ENCODE measurements around the gene SFN.
"Not testable (repeated sequence)": the region's sequence is repeated elsewhere in the genome, so short reads cannot be mapped to it uniquely, and the experiment has no call there.

SFN gene

DNA sequence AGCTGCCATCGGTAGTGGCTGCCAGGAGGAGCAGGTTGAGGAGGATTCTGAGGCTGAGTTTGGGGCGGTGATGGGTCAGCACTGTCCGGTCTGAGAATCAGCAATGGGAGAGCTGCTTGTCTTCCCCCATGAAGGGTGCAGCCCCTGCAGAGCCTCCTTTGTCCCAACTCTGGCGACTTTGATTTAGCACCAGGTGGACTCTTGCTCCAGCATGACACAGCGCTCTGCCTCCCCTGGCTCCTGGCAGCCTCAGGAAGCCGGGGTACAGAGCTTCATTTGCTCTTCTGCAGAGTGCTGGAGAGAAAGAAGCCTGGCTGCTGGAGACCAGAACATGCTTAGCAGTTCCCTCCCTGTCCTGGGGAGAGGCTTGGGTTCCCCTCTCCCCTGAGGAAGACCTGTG lies 23.2 kb upstream of the SFN start:
- no peak for DNase-seq

DNA sequence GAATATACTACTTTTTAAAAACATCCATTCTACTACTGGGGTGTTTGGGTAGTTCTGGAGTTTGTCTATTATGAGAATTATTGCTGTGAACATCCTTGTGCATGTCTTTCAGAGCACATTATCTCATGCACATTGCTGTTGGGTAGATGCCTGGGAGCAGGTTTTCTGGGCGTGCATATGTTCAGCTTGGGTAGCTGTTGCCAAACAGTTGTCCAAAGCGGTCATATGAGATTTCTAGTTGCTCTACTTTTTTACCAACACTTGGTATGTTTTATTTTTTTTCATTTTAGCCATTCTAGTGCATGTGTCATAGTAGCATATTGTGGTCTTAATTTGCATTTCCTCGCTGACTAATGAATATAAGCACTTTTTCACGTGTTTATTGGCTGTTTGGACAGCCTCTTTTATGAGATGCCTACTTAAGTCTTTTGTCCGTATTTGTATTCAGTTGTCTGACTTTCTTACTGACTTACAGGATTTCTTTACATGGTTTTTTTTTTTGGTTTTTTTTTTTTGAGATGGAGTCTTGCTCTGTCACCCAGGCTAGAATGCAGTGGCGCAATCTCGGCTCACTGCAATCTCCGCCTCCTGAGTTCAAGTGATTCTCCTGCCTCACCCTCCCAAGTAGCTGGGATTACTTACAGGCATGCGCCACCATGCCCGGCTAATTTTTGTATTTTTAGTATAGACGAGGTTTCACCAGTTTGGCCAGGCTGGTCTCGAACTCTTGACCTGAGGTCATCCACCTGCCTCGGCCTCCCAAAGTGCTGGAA lies 18.3 kb upstream of the SFN start:
- no peak for DNase-seq

DNA sequence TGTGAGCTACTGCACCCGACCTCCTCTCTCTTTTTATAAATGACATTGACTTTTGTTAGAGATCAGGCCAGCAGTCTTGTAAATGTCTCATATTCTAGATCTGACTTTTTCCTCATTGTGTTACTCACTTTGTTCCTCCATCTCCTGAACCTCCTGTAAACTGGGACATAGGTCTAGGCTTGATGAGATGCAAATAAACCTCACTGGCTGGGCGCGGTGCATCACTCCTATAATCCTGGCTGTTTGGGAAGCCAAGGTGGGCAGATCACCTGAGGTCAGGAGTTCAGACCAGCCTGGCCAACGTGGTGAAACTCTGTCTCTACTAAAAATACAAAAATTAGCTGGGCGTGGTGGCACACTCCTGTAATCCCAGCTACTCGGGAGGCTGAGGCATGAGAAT lies 15.1 kb upstream of the SFN start:
- not testable (repeated sequence) for DNase-seq

DNA sequence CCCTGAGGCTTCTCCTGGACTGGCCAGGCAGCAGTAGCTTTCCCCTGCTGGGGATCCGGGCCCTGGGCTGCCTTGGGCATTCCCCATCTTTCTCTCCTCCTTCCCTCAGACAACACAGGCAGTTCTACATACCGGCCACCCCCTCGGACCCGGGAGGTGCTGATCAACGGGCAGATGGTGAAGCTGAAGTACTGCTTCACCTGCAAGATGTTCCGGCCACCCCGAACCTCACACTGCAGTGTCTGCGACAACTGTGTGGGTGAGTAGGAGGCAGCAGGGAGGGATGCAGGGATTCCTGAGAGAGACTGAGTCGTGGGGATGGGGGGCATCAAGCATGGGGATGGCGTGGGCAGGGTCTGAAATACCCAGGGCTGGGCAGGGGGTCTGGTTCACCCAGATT lies 14.4 kb upstream of the SFN start:
- DNase-seq, result no peak

DNA sequence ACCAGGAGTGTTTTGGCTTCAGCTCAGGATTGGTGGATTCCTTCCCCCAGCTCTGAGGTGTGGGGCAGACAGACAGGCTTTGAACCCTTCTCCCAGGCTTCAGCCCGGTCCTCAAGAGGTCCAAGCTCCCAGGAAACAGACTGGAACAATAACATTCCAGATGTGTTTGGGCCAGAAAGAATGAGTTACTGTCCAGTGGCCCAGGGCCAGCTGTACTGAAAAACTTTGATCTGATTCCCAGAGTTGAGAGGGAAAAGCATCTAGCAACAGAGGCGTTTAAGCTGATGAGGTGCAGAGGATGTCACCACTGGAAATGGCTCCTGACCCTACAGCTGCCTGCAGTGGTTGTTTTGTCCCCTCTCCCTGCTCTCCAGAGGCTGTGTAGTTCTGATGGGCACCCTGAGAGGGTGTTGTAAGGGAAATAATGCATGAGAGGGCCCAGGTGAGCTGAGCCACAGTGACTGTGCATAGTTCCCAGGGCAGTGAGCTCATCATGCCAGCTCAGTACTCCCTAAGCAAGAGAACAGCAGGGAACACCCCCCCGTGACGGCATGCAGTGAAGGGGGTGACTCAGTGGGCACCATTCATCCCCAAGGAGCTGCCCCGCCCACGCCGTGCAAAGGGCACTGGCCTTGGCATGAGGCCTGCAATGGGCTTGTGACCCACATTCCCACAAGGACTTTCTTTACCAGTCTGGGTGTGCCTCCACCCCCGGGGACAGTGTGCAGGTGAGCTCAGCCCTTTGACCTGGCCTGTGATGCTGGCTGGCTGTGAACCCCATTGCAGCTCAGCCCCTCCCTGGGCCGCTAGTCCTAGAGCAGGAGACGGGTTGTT lies 13.8 kb upstream of the SFN start:
- peak; percentile 84 for DNase-seq

DNA sequence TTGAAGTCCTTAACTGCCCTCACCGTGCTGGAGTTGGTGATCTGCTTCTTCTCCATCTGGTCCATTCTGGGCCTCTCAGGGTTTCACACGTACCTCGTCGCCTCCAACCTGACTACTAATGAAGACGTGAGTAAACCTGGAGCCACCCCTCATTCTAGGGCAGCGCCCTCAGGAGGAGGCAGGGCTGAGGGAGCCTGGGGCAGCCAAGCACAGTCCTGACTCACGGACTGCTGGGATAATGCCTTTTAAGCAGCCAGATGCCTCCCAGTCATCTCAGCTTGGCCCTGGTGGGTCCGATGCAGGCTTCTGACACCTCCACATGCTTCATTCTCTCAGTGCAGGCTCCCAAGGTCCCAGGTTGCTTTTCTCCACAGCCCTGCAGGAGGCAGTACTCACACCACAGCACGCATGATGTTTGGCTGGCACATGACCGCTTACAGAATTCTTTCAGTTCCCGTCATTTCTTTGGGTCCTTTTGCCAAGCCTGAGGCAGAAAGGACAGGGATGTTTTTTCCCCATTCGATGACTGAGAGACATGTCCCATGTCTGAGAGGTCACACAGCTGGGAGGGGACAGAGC lies 11.8 kb upstream of the SFN start:
- no peak for DNase-seq

DNA sequence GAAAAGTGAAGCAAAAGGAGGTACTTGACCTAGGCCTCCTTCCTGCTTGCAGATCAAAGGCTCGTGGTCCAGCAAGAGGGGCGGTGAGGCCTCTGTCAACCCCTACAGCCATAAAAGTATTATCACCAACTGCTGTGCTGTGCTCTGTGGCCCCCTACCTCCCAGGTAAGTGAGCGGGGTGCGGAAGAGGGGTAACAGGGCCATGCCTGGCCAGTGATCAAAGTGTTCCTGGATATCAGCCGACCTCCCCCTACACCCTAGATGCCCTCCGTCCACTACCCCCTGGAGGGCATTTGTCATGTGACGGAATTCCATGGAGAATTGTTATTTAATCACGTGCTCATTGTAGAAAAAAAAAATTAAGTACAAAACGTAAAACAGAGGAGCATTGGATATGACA lies 10.2 kb upstream of the SFN start:
- DNase-seq, result no peak

DNA sequence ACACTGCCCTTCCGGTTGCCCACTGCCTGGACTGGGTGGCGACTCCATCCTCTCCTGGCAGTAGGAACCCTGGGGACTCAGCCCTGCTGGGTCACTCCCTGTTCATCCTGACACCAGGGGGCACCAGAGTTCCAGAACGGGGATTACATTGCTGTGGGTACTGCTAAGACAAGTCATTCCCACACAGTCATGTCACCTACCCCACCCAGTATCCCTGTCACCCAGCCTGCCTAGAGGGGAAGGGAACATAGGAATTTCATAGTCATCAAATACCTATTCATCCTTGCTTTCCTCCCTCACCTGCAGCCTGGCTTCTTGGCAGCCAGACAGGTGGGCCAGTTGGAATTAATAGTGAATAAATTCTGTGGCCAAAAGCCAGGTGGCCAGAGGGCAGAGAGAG lies 9.8 kb upstream of the SFN start:
- peak; percentile 83 for DNase-seq

DNA sequence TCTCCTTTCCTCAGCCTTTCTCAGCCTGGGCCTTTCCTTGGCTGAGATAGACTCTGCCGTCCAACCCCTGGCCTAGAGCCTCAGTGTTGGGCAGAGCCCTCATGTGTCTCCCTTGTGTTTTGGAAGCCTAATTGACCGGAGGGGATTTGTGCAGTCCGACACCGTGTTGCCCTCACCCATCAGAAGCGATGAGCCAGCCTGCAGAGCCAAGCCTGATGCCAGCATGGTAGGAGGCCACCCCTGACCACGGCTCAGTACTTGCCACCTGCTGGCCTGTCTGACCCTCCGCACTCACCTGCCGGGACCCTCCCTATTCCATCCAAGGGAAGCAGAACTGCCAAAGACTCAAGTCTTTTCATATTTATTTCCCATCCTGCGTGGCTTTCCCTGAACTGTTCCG lies 9.3 kb upstream of the SFN start:
- DNase-seq, result no peak

DNA sequence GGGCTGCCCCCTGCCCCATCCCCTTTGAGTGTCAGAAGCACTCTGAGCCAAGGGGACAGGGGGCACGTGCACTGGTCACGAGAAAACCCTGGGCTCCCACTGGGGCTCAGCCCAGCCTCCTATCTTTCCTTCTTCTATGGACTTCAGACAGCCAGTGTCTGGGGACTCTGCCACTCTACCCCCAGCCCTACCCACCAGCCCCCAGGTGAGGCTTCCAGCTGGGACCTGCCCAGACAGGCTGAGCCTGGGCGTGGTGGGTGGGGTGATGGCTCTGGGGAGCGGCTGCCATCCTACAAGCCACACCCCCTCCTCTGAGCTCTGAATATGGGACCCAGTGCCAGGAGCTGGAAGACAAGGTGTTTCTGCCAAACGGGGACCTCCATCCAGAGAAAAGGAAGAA lies 8.0 kb upstream of the SFN start:
- DNase-seq, result no peak

DNA sequence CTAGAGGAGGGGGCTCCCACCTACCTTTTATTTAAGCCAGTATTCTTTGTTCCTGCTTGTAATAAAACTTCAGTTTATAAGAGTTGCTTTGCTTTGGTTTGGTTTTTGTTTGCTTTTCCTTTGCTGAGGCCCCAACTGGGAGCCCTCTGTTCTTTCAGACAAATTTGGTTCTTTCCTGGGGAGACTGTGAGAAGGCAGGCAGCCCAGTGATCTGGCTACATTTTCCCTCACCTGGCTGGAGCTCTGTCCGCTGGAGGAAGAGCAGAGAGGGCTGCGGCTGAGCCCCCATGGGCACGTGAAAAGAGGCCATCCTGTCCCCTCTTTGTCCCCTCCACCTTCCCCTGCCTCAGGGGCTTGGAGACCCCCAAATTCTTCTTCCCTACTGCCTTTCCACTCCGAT lies 7.3 kb upstream of the SFN start:
- DNase-seq, result no peak

DNA sequence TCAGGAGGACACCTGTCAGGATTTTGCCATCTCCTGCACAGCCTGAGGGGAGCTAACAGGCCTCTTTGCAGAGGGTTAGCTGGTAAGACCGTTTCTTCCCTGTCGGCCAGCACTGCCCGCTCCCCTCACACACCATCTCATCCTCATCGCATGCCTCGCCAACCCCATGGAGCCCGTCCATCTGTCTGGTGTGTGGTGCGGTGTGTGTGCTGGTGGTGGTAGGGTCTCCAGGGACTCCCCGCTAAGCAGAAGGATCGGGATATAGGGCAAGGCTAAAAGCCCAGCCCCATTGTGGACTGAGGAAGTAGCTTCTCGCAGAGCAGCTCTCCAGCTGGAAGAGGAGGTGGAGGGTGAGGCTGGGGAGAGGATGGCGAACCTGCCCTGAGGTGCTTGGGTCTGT lies 6.8 kb upstream of the SFN start:
- no peak for DNase-seq

DNA sequence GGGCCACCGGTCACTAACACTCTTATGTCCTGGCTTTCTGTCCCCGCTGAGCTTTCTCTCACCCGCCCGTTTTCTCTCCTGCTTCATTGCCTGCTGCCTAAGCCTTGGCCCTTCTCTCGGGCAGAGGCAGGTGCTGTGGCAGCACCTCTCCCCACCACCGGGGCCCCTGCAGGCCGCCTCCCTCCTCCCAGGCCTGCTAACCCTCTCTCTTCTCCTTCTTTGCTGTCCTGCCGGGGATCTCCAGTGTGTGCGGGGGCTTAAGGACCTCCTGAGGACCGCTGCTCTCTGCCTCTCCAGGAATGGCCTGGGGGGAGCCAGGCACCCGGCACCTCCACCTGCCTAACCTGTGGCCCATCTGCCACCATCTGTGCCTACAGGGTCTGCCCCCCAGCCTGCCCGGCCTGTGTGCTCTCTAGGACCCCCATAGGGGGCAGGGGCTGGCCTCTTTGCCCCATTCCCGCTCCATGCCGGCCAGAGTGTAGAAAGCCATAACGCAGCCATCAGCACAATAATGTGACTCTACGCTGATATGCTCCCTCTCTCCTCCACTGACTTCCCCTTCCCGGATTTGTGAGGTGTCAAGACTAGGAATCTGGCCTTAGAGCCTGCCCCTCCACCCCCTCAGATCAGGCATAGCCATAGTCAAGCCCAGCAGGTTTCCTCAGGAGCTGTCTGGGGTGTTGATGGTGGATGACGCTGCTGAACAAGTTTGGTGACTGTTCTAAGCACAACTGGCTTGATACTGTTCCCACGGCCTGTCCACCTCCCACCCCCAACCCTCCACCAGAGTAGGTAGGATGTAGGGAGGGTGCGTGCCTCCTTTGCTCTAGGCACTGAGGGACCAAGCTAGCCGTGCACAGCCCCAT lies 6.1 kb upstream of the SFN start:
- no peak for DNase-seq

DNA sequence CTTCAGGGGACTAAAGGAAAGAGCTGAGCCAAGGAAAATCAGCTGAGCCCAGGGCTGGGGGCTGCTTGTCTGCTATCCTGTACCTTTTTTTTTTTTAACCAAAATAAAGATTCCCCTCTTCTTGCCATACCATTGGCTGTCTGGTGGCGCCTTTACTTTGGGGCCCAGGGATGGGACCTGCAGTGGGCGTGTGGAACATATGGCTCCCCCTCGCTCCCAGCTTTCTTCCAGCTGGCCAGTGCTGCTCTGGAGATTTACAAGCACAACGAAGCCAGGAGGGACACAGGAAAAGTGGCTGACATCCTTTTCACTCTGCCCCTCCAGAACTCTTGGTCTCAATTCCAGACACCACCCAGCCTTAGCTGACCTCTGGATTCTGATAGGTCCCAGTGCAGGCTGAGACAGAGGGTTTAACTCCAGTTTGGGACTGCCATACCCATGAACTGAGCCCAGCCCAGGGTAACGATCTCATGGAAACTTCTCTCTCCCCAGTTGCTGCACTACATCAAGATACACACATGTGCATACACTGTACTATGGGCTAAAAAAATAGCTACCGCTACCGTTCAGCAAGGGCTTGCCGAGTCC lies 5.4 kb upstream of the SFN start:
- no peak for DNase-seq

DNA sequence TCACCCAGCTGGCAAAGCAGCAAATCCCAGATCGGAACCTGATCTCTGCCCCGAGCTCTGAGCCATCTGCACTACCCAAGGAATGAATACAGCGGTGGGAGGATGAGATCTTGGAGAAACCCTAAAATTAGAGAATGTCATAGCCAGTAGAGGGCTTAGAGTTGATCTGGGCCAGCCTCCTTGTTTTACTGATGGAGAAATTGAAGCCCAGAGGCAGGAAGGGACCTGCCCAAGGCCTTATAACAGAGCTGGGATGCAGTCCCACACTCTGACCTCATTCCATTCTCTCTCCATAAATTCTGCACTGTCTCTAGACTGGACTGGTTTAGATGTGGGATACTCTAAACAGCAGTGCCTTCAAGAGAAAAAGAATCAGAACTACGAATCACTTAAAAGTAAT lies 4.8 kb upstream of the SFN start:
- DNase-seq, result no peak

DNA sequence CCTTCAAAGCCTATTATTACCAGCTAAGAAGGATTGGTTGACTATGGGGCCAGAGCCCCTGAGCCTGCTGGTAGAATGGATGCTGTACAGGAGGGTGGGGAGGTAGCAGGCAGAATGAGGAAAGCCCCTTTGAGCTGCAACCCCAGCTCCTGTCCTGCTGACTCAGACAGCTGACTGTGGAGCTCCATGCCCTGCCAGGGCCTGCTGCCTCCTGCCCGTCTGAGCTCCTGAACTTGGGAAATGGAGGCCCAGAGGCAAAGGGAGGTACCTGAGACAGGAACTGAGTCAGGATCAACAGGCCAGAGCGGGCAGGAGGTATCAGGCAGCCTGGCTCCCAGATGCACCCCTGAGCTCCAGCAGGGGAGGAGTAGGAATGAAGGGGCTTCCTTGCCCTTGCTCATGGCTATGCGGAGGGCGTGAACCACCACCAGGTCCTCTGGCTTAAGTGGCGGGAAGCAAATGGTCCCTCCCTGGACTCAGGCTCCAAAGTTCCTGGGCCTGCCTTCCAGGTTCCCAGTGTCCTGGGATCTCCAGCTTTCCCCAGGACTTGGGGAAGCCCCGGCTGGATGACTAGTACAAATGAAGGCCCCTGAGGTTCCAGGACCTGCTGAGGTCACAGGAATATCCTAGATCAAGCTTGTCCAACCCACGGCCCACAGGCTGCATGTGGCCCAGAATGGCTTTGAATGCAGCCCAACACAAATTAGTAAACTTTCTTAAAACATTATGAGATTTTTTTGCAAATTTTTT lies 3.9 kb upstream of the SFN start:
- DNase-seq, result no peak

DNA sequence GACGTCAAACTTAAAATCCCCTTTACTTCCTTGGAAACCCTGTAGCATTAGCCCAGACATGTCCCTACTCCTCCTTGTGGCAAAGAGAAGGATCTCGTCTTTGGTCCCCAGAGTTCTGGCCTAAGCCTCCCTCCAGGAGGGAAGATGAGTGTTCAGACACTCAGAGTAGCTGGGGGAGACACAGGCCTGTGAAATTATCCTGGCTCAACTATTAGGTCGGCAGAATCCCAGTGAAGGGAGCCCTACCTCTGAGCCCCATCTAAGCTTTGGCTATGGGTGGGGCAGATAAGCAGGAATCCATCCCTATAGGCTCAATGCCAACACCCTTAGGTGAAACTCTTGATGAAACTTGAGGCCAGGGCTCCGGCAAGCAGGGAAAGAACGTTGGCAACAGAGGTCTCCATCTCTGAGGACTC lies 1.7 kb upstream of the SFN start:
- peak; percentile 33 for DNase-seq

DNA sequence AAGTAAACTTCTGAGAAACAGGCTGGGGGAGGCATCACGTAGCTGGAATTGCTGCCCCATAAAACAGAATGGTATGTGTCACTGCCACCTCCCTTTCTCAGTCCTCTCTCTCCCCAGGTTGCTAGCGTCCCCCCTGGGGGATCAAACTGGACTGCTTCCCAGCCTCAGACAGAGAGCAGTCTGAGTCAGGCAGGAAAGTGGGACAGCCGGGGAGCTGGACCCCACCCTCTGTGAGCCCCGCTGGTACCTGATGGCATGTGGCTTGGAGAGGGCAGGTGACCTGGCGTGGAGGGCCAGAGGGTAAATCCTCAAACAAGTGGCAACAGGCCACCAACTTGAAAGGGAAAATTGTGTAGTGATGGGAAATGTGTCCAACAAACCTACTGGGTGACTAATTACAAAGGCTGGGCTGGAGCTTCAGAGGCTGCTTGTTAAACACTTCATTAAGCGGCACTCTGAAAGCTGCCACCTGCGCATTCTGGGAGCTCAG lies 1.0 kb upstream of the SFN start:
- DNase-seq, result peak; percentile 63

DNA sequence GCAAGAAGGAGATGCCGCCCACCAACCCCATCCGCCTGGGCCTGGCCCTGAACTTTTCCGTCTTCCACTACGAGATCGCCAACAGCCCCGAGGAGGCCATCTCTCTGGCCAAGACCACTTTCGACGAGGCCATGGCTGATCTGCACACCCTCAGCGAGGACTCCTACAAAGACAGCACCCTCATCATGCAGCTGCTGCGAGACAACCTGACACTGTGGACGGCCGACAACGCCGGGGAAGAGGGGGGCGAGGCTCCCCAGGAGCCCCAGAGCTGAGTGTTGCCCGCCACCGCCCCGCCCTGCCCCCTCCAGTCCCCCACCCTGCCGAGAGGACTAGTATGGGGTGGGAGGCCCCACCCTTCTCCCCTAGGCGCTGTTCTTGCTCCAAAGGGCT lies 732 bp downstream of the SFN start:
- no peak for DNase-seq

DNA sequence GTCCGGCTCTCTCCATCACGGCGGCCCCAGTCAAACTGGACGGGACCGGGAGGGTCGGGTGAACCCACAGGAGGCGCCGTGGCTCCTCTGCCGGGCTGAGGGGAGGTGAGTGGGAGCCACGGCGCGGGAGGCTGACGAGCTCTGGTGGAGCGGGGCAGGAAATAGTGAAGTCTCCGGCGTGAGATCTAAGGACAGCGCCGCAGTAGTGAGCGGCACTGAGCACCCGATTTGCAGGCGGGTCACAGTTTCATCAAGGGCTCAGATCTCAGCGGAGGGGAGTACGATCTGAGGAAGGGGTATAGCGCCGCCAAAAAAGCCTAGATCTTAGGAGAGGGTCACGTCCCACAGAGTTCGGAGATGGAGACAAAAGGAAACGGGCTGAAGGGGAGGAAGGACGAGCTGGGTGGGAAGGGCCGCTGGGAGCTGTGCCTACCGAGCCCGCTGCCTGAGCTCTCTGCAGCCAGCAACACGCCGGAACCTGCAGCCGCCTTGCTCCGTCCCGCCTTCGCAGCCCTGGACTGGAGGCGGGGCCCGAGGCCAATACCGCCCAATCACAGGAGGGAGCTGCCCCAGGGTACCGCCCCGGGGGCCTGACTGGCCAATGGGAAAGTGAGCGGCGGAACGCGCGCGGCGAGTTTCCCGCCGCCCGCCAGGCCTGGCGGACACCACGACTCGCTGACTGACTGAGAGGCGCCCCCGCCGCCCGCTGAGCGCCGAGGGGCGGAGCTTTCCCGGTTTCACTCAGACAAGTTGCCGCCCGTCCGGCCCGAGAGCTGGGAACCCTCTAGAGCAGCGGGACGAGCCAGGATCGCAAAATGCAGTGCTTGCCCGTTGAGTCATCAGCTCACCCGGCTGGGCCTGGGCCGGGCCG lies 1.9 kb downstream of the SFN start:
- DNase-seq, result peak; percentile 98

DNA sequence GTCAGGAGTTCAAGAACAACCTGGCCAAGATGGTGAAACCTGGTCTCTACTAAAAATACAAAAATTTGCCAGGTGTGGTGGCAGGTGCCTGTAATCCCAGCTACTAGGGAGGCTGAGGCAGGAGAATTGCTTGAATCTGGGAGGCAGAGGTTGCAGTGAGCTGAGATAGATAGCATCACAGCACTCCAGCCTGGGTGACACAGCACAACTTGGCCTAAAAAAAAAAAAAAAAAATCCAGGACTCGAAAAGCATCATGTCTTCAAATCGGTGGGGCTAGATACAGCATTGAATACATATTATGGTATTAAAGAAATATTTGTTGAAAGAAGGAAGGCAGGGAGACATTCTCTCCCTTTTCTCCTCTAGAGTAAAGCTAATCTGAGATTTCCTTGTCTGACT lies 10.1 kb downstream of the SFN start:
- not testable (repeated sequence) for DNase-seq

Data from T1000 (cell line).